Raji (cell line): ENCODE results near the gene SDK2.

ENCODE experiments used
- POLR2A ChIP-seq: IDR thresholded peaks from 2 replicates; pipeline ENCODE4 v1.6.1; 2011; ENCODE audit warnings: low read depth, low read length, control low read depth; ENCODE audit not compliant: insufficient read depth

SDK2 gene

DNA sequence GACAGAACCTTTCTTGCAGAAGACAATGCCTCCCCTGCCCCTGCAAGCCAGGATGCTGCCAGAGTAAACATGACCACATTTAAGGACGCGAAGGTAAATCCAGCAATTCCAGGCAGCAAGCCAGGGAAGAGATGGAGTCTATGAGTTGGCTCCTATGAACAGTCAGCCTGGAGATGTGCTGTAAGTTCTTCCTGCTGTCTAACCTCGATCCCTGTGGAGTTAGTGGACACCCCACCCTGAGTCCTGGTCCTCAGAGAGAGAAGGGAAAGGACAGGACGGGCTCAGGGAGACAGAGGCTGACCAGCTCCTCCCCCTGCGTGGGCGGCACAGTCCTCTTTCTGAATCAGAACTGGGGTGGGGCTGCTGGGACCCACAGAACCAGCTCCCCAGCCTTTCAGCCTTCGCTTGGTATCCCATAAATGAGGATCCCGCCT lies 357.4 kb downstream of the SDK2 start:
- TF ChIP-seq POLR2A = no peak

DNA sequence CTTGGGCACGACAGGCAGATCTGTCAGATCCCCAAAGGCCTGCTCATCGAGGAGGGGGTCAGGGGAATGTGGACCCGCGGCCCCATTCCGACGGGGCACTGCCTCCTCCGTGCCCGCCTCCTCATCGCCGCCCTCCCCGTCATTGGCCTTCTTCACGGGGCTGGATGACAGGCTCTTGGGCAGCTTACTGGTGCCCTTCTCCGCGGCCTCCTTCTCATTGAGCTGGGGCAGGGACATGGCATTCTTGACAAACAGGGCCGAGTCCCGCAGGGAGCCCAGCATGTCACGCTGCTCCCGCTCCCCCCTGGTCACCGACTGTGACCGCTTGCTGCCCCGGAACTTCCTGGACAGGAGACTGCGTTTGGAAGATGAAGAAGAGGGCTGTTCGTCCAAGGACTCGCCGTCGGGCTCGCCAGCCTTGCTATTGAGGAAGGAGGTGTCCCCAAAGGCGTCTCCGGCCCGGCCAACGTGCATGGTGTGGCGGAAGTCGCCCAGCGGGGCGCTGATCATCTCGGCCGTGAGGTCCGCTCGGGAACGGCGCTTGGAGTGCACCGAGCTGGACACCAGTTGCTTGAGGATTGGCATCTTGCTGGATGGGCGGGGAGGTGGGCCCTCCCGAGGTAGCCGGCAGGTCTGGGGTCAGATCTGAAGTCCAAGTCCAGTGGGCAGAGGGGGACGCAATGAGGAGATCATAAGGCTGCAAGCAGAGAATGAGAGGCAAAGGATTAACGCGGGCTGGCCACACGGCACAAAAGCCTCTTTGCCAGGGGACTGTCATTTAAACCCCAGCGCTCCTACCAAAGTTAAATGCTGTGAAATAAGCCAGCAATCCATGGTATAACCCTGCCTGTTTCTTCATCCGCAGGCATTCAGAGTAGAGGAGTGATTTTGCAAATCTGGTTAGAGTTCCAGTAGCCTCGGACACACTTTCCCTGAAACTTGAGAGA lies 358.1 kb downstream of the SDK2 start:
- TF ChIP-seq POLR2A = no peak

DNA sequence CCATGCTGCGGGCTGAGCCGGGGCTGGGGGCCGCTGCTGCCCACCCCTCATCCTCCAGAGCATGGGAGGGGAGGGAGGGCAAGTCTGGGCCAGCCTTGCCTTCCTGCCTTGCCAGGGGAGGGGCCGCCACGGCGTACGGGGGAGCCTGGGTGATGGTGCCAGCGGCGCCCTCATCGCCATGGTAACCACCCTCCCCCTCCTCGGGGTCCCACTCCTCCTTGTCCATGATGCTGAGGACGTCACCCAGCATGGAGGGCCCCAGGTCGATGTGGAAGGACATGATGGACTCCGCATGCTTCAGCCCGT lies 358.7 kb downstream of the SDK2 start:
- no peak for TF ChIP-seq POLR2A

DNA sequence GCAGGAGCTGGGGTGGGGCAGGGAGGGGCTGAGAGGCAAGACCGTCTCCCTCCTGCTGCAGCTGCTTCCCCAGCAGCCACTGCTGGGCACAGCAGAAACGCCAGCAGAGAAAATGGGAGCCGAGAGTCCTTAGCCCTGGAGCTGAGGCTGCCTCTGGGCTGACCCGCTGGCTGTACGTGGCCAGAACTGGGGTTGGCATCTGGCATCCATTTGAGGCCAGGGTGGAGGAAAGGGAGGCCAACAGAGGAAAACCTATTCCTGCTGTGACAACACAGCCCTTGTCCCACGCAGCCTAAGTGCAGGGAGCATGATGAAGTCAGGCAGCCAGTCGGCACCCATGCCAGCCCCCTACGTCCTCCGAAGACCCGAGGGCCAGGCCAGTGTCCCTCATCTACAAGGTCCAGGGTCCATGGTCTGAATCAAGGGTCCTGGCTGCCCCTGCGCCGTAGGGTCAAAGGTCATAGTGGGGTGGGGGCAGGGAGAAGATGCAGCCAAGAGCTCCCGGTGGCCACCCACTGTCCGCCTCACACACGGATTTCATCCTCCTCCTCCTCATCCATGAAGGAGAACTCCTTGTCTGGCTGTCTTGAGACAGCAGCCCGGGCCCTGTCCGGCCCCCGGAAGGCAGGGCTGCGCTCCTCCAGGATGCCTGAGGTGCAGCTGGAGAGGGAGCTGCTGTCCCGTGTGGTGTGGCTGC lies 359.2 kb downstream of the SDK2 start:
- TF ChIP-seq POLR2A = no peak
